ENCODE data around the gene PNMA6E.

Gene PNMA6E

GRCh38 chrX:153401133-153401764, at the start of gene PNMA6E:
PNMA6E (minus strand) TSS chrX:153401350; CDS start chrX:153398849, 2,501 bp downstream.
- no peak for DNase-seq

- DNase-seq, result no peak
Measured at GRCh38 chrX:153450949-153451277, 49.8 kb upstream of the PNMA6E start.

GRCh38 chrX:153450114-153450948, 49.2 kb upstream of the PNMA6E start:
- DNase-seq, result no peak

GRCh38 chrX:153449368-153450113, 48.4 kb upstream of the PNMA6E start:
- DNase-seq, result no peak

- DNase-seq, result no peak
Measured at GRCh38 chrX:153448556-153449367, 47.6 kb upstream of the PNMA6E start.

GRCh38 chrX:153447581-153447960, 46.4 kb upstream of the PNMA6E start:
- DNase-seq, result no peak

- no peak for DNase-seq
Measured at GRCh38 chrX:153446950-153447580, 45.9 kb upstream of the PNMA6E start.

GRCh38 chrX:153446636-153446936, 45.4 kb upstream of the PNMA6E start:
- no peak for DNase-seq

GRCh38 chrX:153445856-153446635, 44.9 kb upstream of the PNMA6E start, which contains the start of gene TREX2:
TREX2 (minus strand) TSS chrX:153446056; CDS start chrX:153445430, 626 bp downstream.
- no peak for DNase-seq

- DNase-seq, result no peak
Measured at GRCh38 chrX:153445106-153445855, 44.1 kb upstream of the PNMA6E start.

GRCh38 chrX:153444333-153445011, 43.3 kb upstream of the PNMA6E start:
- no peak for DNase-seq

- no peak for DNase-seq
Measured at GRCh38 chrX:153443476-153444332, 42.6 kb upstream of the PNMA6E start.

GRCh38 chrX:153442463-153442862, 41.3 kb upstream of the PNMA6E start:
- no peak for DNase-seq

GRCh38 chrX:153441981-153442380, 40.8 kb upstream of the PNMA6E start:
- DNase-seq, result no peak

- no peak for DNase-seq
Measured at GRCh38 chrX:153441296-153441695, 40.1 kb upstream of the PNMA6E start.

- DNase-seq, result no peak
Measured at GRCh38 chrX:153440556-153441135, 39.5 kb upstream of the PNMA6E start.

GRCh38 chrX:153439977-153440376, 38.8 kb upstream of the PNMA6E start:
- DNase-seq, result no peak

GRCh38 chrX:153438532-153438931, 37.4 kb upstream of the PNMA6E start:
- no peak for DNase-seq

- no peak for DNase-seq
Measured at GRCh38 chrX:153435845-153436244, 34.7 kb upstream of the PNMA6E start.

All from CD4-positive, alpha-beta T cell treated with Interleukin-17A for 1 hour (primary cell).